ENCODE measurements around the gene NUMB. TPM values are rescaled to one million over a fixed set of nuclear protein-coding genes. Genes with fewer than 3 reads are reported as not detected.
A peak's percentile ranks its signal among the peaks of the same experiment; 100 is the strongest.

NUMB gene
- total RNA-seq, 2 experiments from 2014 or later = 27.9 to 31.5 TPM

DNA sequence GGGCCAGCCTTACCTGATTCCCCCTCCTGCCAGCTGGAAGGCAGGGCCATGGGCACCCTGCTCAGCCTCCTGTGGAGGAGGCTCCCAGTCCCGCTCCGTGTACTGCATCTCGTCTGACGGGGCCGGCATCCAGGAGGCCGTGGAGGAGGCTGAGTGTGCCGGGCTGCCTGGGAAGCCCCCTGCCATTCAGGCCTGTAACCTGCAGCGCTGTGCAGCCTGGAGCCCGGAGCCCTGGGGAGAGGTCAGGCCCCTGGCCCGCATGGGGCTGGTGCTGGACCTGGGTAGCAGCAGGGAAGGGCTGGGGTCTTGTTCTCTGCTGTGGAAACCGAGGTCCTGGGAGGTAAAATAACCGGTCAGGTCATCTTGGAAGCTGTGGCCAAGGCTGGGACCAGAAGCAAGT lies 204.6 kb downstream of the NUMB start:
- H3K36me3 Mint-ChIP-seq (ENCODE audit: low read depth) = no peaks in the 10 kb centered on the region
- ATAC-seq (ENCODE audit: poor library complexity) = no peak
- CTCF ChIA-PET = no interaction called here

GRCh38 chr14:73253323-73253610 lies 205.1 kb downstream of the NUMB start:
- H3K9me3 ChIP-seq (ENCODE audit: control insufficient read depth in 1 of 2, insufficient read depth in 1 of 2, low read length in 2 of 2) = no peaks in the 10 kb centered on the region
- Mint-ChIP-seq H3K4me3 (no peak overlapping the region), H3K27ac (no peak overlapping the region), H3K27me3 (no peaks in the 10 kb centered on the region), H3K36me3 (ENCODE audit: low read depth) (no peaks in the 10 kb centered on the region), H3K4me1 (ENCODE audit: low read depth) (no peaks in the 10 kb centered on the region), H3K9me3 (no peaks in the 10 kb centered on the region)
- no peaks in the 10 kb centered on the region for H3K27me3 ChIP-seq (ENCODE audit: control insufficient read depth in 1 of 2, insufficient read depth in 2 of 2, low read length in 2 of 2)
- ChIA-PET CTCF (no interaction called here), POLR2A (no interaction called here)
- no peak for DNase-seq
- no peak overlapping the region for H3K27ac ChIP-seq (ENCODE audit: low read depth in 1 of 2, low read length in 2 of 2)
- H3K4me3 ChIP-seq (ENCODE audit: low read length) = no peak overlapping the region
- no peak for ATAC-seq (ENCODE audit: poor library complexity)
- intact Hi-C loops (cut with DNase I, micrococcal nuclease) = no loop called here
- TF ChIP-seq, protein P1, sequence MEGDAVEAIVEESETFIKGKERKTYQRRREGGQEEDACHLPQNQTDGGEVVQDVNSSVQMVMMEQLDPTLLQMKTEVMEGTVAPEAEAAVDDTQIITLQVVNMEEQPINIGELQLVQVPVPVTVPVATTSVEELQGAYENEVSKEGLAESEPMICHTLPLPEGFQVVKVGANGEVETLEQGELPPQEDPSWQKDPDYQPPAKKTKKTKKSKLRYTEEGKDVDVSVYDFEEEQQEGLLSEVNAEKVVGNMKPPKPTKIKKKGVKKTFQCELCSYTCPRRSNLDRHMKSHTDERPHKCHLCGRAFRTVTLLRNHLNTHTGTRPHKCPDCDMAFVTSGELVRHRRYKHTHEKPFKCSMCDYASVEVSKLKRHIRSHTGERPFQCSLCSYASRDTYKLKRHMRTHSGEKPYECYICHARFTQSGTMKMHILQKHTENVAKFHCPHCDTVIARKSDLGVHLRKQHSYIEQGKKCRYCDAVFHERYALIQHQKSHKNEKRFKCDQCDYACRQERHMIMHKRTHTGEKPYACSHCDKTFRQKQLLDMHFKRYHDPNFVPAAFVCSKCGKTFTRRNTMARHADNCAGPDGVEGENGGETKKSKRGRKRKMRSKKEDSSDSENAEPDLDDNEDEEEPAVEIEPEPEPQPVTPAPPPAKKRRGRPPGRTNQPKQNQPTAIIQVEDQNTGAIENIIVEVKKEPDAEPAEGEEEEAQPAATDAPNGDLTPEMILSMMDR (IDR thresholded peaks at IDR 0.05) = no peak
- H3K36me3 ChIP-seq (ENCODE audit: insufficient read depth, low read length) = no peaks in the 10 kb centered on the region
- no peaks in the 10 kb centered on the region for H3K4me1 ChIP-seq (ENCODE audit: insufficient read depth, low read length)

More for the DNA sequence above, 204.6 kb downstream of the NUMB start:
- no peaks in the 10 kb centered on the region for H3K4me1 Mint-ChIP-seq (ENCODE audit: low read depth)
- H3K9me3 Mint-ChIP-seq = no peaks in the 10 kb centered on the region
- TF ChIP-seq, protein P1 (IDR thresholded peaks at IDR 0.05) = no peak
- H3K27ac ChIP-seq (ENCODE audit: low read depth in 1 of 2, low read length in 2 of 2) = no peak overlapping the region
- no peaks in the 10 kb centered on the region for H3K9me3 ChIP-seq (ENCODE audit: control insufficient read depth in 1 of 2, insufficient read depth in 1 of 2, low read length in 2 of 2)
- H3K27me3 ChIP-seq (ENCODE audit: control insufficient read depth in 1 of 2, insufficient read depth in 2 of 2, low read length in 2 of 2) = no peaks in the 10 kb centered on the region
- no peaks in the 10 kb centered on the region for H3K36me3 ChIP-seq (ENCODE audit: insufficient read depth, low read length)
- no peak overlapping the region for H3K4me3 Mint-ChIP-seq
- intact Hi-C loops (cut with DNase I, micrococcal nuclease) = no loop called here
- no peaks in the 10 kb centered on the region for H3K27me3 Mint-ChIP-seq
- H3K27ac Mint-ChIP-seq = no peak overlapping the region
- no peaks in the 10 kb centered on the region for H3K4me1 ChIP-seq (ENCODE audit: insufficient read depth, low read length)
- H3K4me3 ChIP-seq (ENCODE audit: low read length) = no peak overlapping the region
- POLR2A ChIA-PET = no interaction called here
- DNase-seq = no peak

DNA sequence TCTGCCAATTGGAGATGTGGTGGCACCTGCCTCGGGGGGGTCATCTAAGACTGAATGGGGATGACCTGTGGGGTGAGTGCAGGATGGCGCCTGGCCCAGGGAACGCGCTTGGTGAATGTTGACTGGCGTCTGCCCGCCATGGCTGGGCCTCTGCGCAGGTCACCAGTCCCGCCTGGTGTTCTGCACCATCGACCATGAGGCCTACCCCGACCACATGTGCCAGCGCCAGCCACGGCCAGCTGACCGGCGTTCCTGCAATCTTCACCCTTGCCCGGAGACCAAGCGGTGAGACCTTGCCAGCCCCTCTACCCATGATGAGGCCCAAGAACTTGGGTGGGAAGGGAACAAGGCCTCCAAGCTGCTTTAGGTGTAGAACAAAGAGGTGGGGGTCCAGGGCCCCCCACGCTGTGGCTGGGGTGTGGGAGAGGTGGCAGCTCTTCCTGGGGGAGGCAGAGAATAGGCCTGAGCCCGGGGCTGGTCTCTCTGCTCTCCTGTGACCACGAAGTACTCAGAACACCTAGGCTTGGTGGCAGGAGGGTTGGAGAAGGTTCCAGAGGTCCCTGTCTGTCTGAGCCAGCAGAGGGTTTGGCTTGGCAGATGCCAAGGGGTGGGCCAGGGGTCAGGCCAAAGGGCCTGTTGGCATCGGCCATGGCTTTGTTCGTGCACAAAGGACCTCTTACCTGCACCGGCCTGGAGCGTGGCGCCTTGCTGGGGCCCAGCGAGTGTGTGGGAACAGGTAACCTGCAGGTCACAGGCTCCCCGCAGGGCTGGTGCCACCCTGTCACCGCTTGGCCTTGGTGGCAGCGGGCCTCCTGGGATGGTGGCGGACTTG lies 205.6 kb downstream of the NUMB start:
- H3K4me3 ChIP-seq (ENCODE audit: low read length) = no peak overlapping the region
- no peak overlapping the region for H3K27ac Mint-ChIP-seq
- no peaks in the 10 kb centered on the region for H3K27me3 ChIP-seq (ENCODE audit: control insufficient read depth in 1 of 2, insufficient read depth in 2 of 2, low read length in 2 of 2)
- ChIA-PET POLR2A (no interaction called here), CTCF (no interaction called here)
- H3K27me3 Mint-ChIP-seq = no peaks in the 10 kb centered on the region
- no peak overlapping the region for H3K4me3 Mint-ChIP-seq
- H3K9me3 ChIP-seq (ENCODE audit: control insufficient read depth in 1 of 2, insufficient read depth in 1 of 2, low read length in 2 of 2) = no peaks in the 10 kb centered on the region
- no peaks in the 10 kb centered on the region for H3K4me1 Mint-ChIP-seq (ENCODE audit: low read depth)
- no peaks in the 10 kb centered on the region for H3K4me1 ChIP-seq (ENCODE audit: insufficient read depth, low read length)
- ATAC-seq (ENCODE audit: poor library complexity) = no peak
- no peak overlapping the region for H3K27ac ChIP-seq (ENCODE audit: low read depth in 1 of 2, low read length in 2 of 2)
- peak in 1 of 14 experiments; percentile 5 for DNase-seq
- intact Hi-C loops (cut with DNase I, micrococcal nuclease) = no loop called here
- TF ChIP-seq, protein P1 (IDR thresholded peaks at IDR 0.05) = no peak
- no peaks in the 10 kb centered on the region for H3K9me3 Mint-ChIP-seq
- no peaks in the 10 kb centered on the region for H3K36me3 ChIP-seq (ENCODE audit: insufficient read depth, low read length)
- no peaks in the 10 kb centered on the region for H3K36me3 Mint-ChIP-seq (ENCODE audit: low read depth)

Measured in CD4-positive, alpha-beta T cell (primary cell).